H1 (cell line): Measurements from ENCODE around the gene MAGI2. TPM values are rescaled to one million over a fixed set of nuclear protein-coding genes. Genes with fewer than 3 reads are reported as not detected.

Experiments
- CTCF ChIA-PET: fragments of 300-600 bp; sonication (Branson Sonifier 250); formaldehyde crosslinking; loops from one replicate; lab custom pipeline; 2021; ENCODE audit not compliant: partially characterized antibody; lab: Charles Lee
- POLR2A ChIA-PET: fragments of 300-600 bp; sonication (Branson Sonifier 250); formaldehyde crosslinking; loops from one replicate; lab custom pipeline; 2021; ENCODE audit warnings: inconsistent platforms; ENCODE audit not compliant: partially characterized antibody; lab: Charles Lee
- DNase-seq, 2 experiments: peaks; one replicate each; pipeline versions ENCODE4 v3.0.0 to v3.0.0-alpha.2; 2010 to 2022; ENCODE audit warnings: low spot score in 2 of 2, low read depth in 1 of 2, mixed read lengths in 1 of 2
- FAIRE-seq: peaks from 2 replicates; lab custom pipeline; 2011; peaks lifted over from hg19 to GRCh38; lab: Jason Lieb, UNC
- H2AFZ ChIP-seq: 2 replicates; pipeline ENCODE4 v1.8.1; 2012; ENCODE audit warnings: low read length, inconsistent platforms
- H2AK5ac ChIP-seq: 2 replicates; pipeline ENCODE4 v1.6.1; 2013; ENCODE audit warnings: low read depth, low read length
- H2BK120ac ChIP-seq: replicated peaks from 2 replicates; pipeline ENCODE3; 2013; ENCODE audit warnings: low read depth, low read length, inconsistent platforms
- H2BK12ac ChIP-seq: 2 replicates; pipeline ENCODE4 v1.6.1; 2013; ENCODE audit warnings: low read depth, low read length
- H2BK15ac ChIP-seq: 2 replicates; pipeline ENCODE4 v1.6.1; 2013; ENCODE audit warnings: low read length
- H2BK20ac ChIP-seq: 2 replicates; pipeline ENCODE4 v1.6.1; 2013; ENCODE audit warnings: low read length
- H2BK5ac ChIP-seq: 2 replicates; pipeline ENCODE4 v1.6.1; 2013; ENCODE audit warnings: low read depth, low read length
- H3K14ac ChIP-seq: 2 replicates; pipeline ENCODE4 v1.6.1; 2013; ENCODE audit warnings: inconsistent platforms; ENCODE audit not compliant: insufficient read length
- H3K18ac ChIP-seq: 2 replicates; pipeline ENCODE4 v1.6.1; 2013; ENCODE audit warnings: low read length; ENCODE audit errors: extremely low read depth
- H3K23ac ChIP-seq: 2 replicates; pipeline ENCODE4 v1.6.1; 2013; ENCODE audit warnings: inconsistent platforms; ENCODE audit not compliant: insufficient read length
- H3K23me2 ChIP-seq: 2 replicates; pipeline ENCODE4 v1.6.1; 2013; ENCODE audit warnings: low read depth, low read length
- H3K27ac ChIP-seq: 2 replicates; pipeline ENCODE4 v1.6.1; 2011; ENCODE audit warnings: low read depth, low read length, inconsistent platforms
- H3K27me3 ChIP-seq, 4 experiments: replicated peaks in 1 of 4; 1 replicate in 1 of 4; 2 replicates in 3 of 4; pipeline versions ENCODE4 v1.6.1 to v1.8.1; 2011 to 2013; ENCODE audit warnings: low read length in 3 of 4, mild to moderate bottlenecking in 3 of 4, inconsistent platforms in 2 of 4, mixed read lengths in 2 of 4, moderate library complexity in 1 of 4; ENCODE audit not compliant: control insufficient read depth in 3 of 4, insufficient read depth in 3 of 4; ENCODE audit errors: extremely low read depth in 1 of 4
- H3K36me3 ChIP-seq, 4 experiments: 2 replicates each; pipeline versions ENCODE4 v1.6.1 to v1.8.1; 2011 to 2013; ENCODE audit warnings: mild to moderate bottlenecking in 4 of 4, low read length in 3 of 4, moderate library complexity in 2 of 4, control low read depth in 1 of 4, inconsistent platforms in 1 of 4; ENCODE audit not compliant: insufficient read depth in 4 of 4, control insufficient read depth in 2 of 4
- H3K4ac ChIP-seq: replicated peaks from 2 replicates; pipeline ENCODE3; 2013; ENCODE audit warnings: low read length, low read depth, mixed read lengths, inconsistent platforms; ENCODE audit not compliant: insufficient read length
- H3K4me1 ChIP-seq, 4 experiments: replicated peaks in 1 of 4; 1 replicate in 1 of 4; 2 replicates in 3 of 4; pipeline versions ENCODE4 v1.6.1 to v1.8.1; 2011 to 2013; ENCODE audit warnings: low read length in 3 of 4, inconsistent platforms in 2 of 4, mixed read lengths in 1 of 4; ENCODE audit not compliant: insufficient read depth in 4 of 4, control insufficient read depth in 3 of 4
- H3K4me2 ChIP-seq, 2 experiments: 2 replicates each; pipeline versions ENCODE4 v1.6.1 to v1.8.1; 2011 to 2013; ENCODE audit warnings: low read depth in 2 of 2, low read length in 2 of 2, control low read depth in 1 of 2, inconsistent platforms in 1 of 2, mild to moderate bottlenecking in 1 of 2; ENCODE audit not compliant: insufficient read depth in 1 of 2
- H3K4me3 ChIP-seq, 4 experiments: fragments of 200-600, 300-600 bp in 1 of 4; sonication (generic), shearing (Covaris generic), sonication (Bioruptor Twin) in 1 of 4; 2 replicates each; pipeline versions ENCODE4 v1.5.1 to v1.8.1; 2011 to 2016; ENCODE audit warnings: low read length in 4 of 4, low read depth in 3 of 4, control low read depth in 2 of 4, inconsistent platforms in 2 of 4, mild to moderate bottlenecking in 2 of 4, mixed read lengths in 1 of 4, moderate library complexity in 1 of 4; ENCODE audit not compliant: insufficient read depth in 2 of 4; ENCODE audit errors: extremely low read depth in 1 of 4
- H3K56ac ChIP-seq: replicated peaks from 2 replicates; pipeline ENCODE3; 2013; ENCODE audit warnings: low read depth, mild to moderate bottlenecking, mixed read lengths, low read length, inconsistent platforms; ENCODE audit not compliant: insufficient read length
- H3K79me1 ChIP-seq: 2 replicates; pipeline ENCODE4 v1.6.1; 2013; ENCODE audit warnings: low read depth, low read length, control low read depth
- H3K79me2 ChIP-seq, 2 experiments: 2 replicates each; pipeline versions ENCODE4 v1.6.1 to v1.8.1; 2012 to 2013; ENCODE audit warnings: low read length in 2 of 2, mild to moderate bottlenecking in 2 of 2, inconsistent platforms in 1 of 2; ENCODE audit not compliant: insufficient read depth in 2 of 2, control insufficient read depth in 1 of 2
- H3K9ac ChIP-seq, 4 experiments: replicated peaks in 1 of 4; 1 replicate in 1 of 4; 2 replicates in 3 of 4; pipeline versions ENCODE4 v1.6.1 to v1.8.1; 2011 to 2013; ENCODE audit warnings: low read depth in 3 of 4, low read length in 3 of 4, control low read depth in 2 of 4, mild to moderate bottlenecking in 2 of 4, moderate library complexity in 2 of 4, inconsistent platforms in 1 of 4; ENCODE audit errors: extremely low read depth in 1 of 4
- H3K9me3 ChIP-seq, 2 experiments: 2 replicates each; pipeline versions ENCODE4 v1.6.1 to v1.8.1; 2012 to 2013; ENCODE audit warnings: mild to moderate bottlenecking in 2 of 2, moderate library complexity in 2 of 2, control low read depth in 1 of 2, inconsistent platforms in 1 of 2, low read depth in 1 of 2, low read length in 1 of 2, mixed read lengths in 1 of 2; ENCODE audit not compliant: insufficient read depth in 2 of 2
- H4K20me1 ChIP-seq, 2 experiments: replicated peaks in 1 of 2; 2 replicates each; pipeline versions ENCODE3 to v1.8.1; 2011 to 2013; ENCODE audit warnings: inconsistent platforms in 2 of 2, low read length in 2 of 2, mild to moderate bottlenecking in 1 of 2; ENCODE audit not compliant: insufficient read depth in 2 of 2, control insufficient read depth in 1 of 2
- H4K5ac ChIP-seq: 2 replicates; pipeline ENCODE4 v1.6.1; 2013; ENCODE audit warnings: low read length, low read depth, mixed read lengths, inconsistent platforms; ENCODE audit not compliant: insufficient read length
- H4K8ac ChIP-seq: 2 replicates; pipeline ENCODE4 v1.8.0; 2013; ENCODE audit warnings: mild to moderate bottlenecking, moderate library complexity, low read length, inconsistent platforms; ENCODE audit not compliant: insufficient read depth; ENCODE audit errors: extremely low read depth
- H4K91ac ChIP-seq: replicated peaks from 2 replicates; pipeline ENCODE3; 2013; ENCODE audit warnings: low read length, mixed read lengths, inconsistent platforms; ENCODE audit not compliant: insufficient read length
- WGBS, 2 experiments: shearing (Covaris generic) in 1 of 2; methylation state at CpG; one replicate each; pipeline versions ENCODE4 v1.1.6 to v1.1.7; 2013 to 2015; ENCODE audit warnings: low lambda C conversion rate in 2 of 2, mixed read lengths in 2 of 2, inconsistent platforms in 1 of 2, low coverage in 1 of 2, missing lambda C conversion rate in 1 of 2; ENCODE audit not compliant: insufficient replicate concordance in 2 of 2, insufficient coverage in 1 of 2, insufficient read length in 1 of 2; ENCODE audit errors: extremely low coverage in 1 of 2, missing lambda C conversion rate in 1 of 2; 5-methylcytosine and 5-hydroxymethylcytosine counted together
- polyA plus RNA-seq, 7 experiments: library from polyadenylated mRNA; depleted of rRNA in 3 of 7; stranded (reverse) in 5 of 7; unstranded in 2 of 7; fragments of >200 nt in 5 of 7; fragments of 200-250 nt in 2 of 7; gene quantifications; 1 replicate in 5 of 7; 2 replicates in 1 of 7; 4 replicates in 1 of 7; pipeline versions ENCODE4 v1.2.1 to v1.2.3, GENCODE V29; 2011 to 2013; ENCODE audit warnings: missing spikeins in 2 of 7, mixed read lengths in 2 of 7
- total RNA-seq: library from RNA; stranded (reverse); fragmentation: NEBNext Ultra II Directional; extraction: Animal tissue kit (Norgen Biotek cat#: 25700); gene quantifications from 2 replicates; pipeline ENCODE4 v1.2.1, GENCODE V29; 2021

The MAGI2 gene
- total and polyA plus RNA-seq, 2 of the 8 experiments (the other 6 are each of a cell fraction or from before 2014, with no cell fraction given) = 6.0 to 27.3 TPM

DNA sequence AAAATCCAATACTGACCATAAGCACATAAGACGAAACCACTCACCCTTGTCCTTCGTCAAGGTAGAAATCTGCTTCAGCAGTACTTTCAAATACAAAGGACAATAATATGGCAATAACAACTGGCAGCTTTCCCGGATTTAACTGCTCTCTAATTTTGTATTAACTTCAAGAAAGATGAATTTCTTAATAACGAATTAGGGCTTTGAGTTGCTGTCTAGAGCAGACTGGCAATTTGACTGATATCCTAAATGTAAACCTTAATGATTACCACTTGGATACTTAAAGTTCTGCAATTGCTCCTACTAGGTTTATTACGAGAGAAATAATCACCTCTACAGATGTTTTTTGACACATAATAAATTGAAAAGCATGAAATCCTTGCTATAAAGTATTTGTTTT is 418.7 kb downstream of the MAGI2 start:
- no peak for DNase-seq
- H3K36me3 ChIP-seq = no peaks in the 10 kb centered on the region
- WGBS, 2 experiments = 89% methylated on average over 5 of the region's 5 CpGs; no CpG with 5 or more reads in 1 of the 2 experiments

More for the DNA sequence above, 418.7 kb downstream of the MAGI2 start:
- Histone ChIP-seq H2BK15ac (no peak overlapping the region), H3K23me2 (no peaks in the 10 kb centered on the region), H3K4me1 (no peaks in the 10 kb centered on the region), H3K9ac (no peak overlapping the region), H4K5ac (no peak overlapping the region), H3K27me3 (no peaks in the 10 kb centered on the region), H2AK5ac (no peak overlapping the region), H3K27ac (no peak overlapping the region), H3K79me1 (no peaks in the 10 kb centered on the region), H3K18ac (no peak overlapping the region), H3K14ac (no peak overlapping the region), H3K23ac (no peak overlapping the region), H3K56ac (no peak overlapping the region), H2BK20ac (no peak overlapping the region), H4K8ac (no peak overlapping the region), H2AFZ (peak overlapping the region; percentile 6; the same call in 1 of the 2 replicates), H2BK12ac (no peak overlapping the region), H2BK120ac (no peak overlapping the region), H3K79me2 (no peaks in the 10 kb centered on the region), H4K20me1 (no peaks in the 10 kb centered on the region), H4K91ac (no peak overlapping the region), H3K9me3 (no peaks in the 10 kb centered on the region), H2BK5ac (no peak overlapping the region), H3K4me2 (no peak overlapping the region), H3K4ac (no peak overlapping the region), H3K4me3 (no peak overlapping the region)
- ChIA-PET CTCF (no interaction called here), POLR2A (no interaction called here)
- FAIRE-seq = no peak
